ENCODE data around the gene KRTAP5-6. TPM values are rescaled to one million over a fixed set of nuclear protein-coding genes. Genes with fewer than 3 reads are reported as not detected.

KRTAP5-6 gene
- total RNA-seq (2014; rRNA removed): not detected in 2 replicates
- not detected for Bru-seq, nascent RNA
- BruChase-seq, experiment 1, labeled RNA remaining after a 6-hour chase: not detected
- not detected for BruChase-seq, experiment 2, labeled RNA remaining after a 2-hour chase
- long read RNA-seq: 0 reads

- H3K27me3 ChIP-seq (ENCODE audit: low read length): no peaks in the 10 kb centered on the region
- no peak within 1 kb of the TSS for H2AFZ ChIP-seq (ENCODE audit: low read length)
- H3K4me3 ChIP-seq (ENCODE audit: low read length): no peak within 1 kb of the TSS
- ChIA-PET POLR2A (ENCODE audit: unreplicated experiment) (no interaction called here), CTCF (interaction anchor here (0.6 kb wide), 1 partner anchor 136 kb away, joined by 5 read pairs; no protein-coding TSS in a partner anchor)
- no peak within 1 kb of the TSS for H3K9ac ChIP-seq (ENCODE audit: low read length)
- DNase-seq: no peak
- no peaks in the 10 kb centered on the region for H4K20me1 ChIP-seq (ENCODE audit: low read length)
- no peaks in the 10 kb centered on the region for H3K9me2 ChIP-seq (replicated peaks; ENCODE audit: low read length)
- H3K9me3 ChIP-seq (ENCODE audit: low read length): no peaks in the 10 kb centered on the region
- H3F3A ChIP-seq (ENCODE audit: low read length, unreplicated experiment): no peaks in the 10 kb centered on the region
- intact Hi-C loops (cut with micrococcal nuclease): no loop called here
- no peak within 1 kb of the TSS for H3K4me2 ChIP-seq (ENCODE audit: low read length)
- BruUV-seq (replicated peaks): no TSS peak
- no peak for ATAC-seq
- no peaks in the 10 kb centered on the region for H3K79me2 ChIP-seq (ENCODE audit: low read length)
- no peak for TF ChIP-seq CTCF (conservative IDR thresholded peaks at IDR 0.05; ENCODE audit: low read depth, low read length)
- TF ChIP-seq EZH2phosphoT487 (IDR thresholded peaks at IDR 0.05; ENCODE audit: borderline replicate concordance, low read length): no peak
- TF ChIP-seq EZH2 (IDR thresholded peaks at IDR 0.05; ENCODE audit: low read length, unreplicated experiment): no peak
- no peak within 1 kb of the TSS for H3K27ac ChIP-seq (ENCODE audit: low read length)
- no peaks in the 10 kb centered on the region for H3K36me3 ChIP-seq (ENCODE audit: low read depth, low read length)
- peaks cover 7% of the 10 kb centered on the region; the same call in 1 of the 2 replicates for H3K4me1 ChIP-seq (ENCODE audit: insufficient read depth, low read length)
Measured at GRCh38 chr11:1696608-1697570, at the start of gene KRTAP5-6. TSS of gene KRTAP5-6 (plus strand) at chr11:1697195. CDS start at chr11:1697246, 51 bp downstream.

GRCh38 chr11:1647901-1648652 lies 48.9 kb upstream of the KRTAP5-6 start:
- CTCF ChIA-PET: no interaction called here

More at GRCh38 chr11:1647901-1648652, 48.9 kb upstream of the KRTAP5-6 start:
- Histone ChIP-seq H3K79me2 (ENCODE audit: low read length) (no peaks in the 10 kb centered on the region), H3K36me3 (ENCODE audit: low read depth, low read length) (no peaks in the 10 kb centered on the region), H3K27ac (ENCODE audit: low read length) (no peak overlapping the region), H3K9me3 (ENCODE audit: low read length) (no peaks in the 10 kb centered on the region), H3K27me3 (ENCODE audit: low read length) (0 out of 2 replicates have a peak, but pooled peaks cover 9% of the 10 kb centered on the region), H2AFZ (ENCODE audit: low read length) (no peak overlapping the region), H4K20me1 (ENCODE audit: low read length) (no peaks in the 10 kb centered on the region), H3K9ac (ENCODE audit: low read length) (no peak overlapping the region), H3K9me2 (replicated peaks; ENCODE audit: low read length) (no peaks in the 10 kb centered on the region), H3K4me2 (ENCODE audit: low read length) (no peak overlapping the region), H3K4me3 (ENCODE audit: low read length) (no peak overlapping the region), H3F3A (ENCODE audit: low read length, unreplicated experiment) (no peaks in the 10 kb centered on the region), H3K4me1 (ENCODE audit: insufficient read depth, low read length) (no peaks in the 10 kb centered on the region)
- ATAC-seq (no peak), DNase-seq (no peak)
- intact Hi-C loops (cut with micrococcal nuclease): no loop called here
- POLR2A ChIA-PET (ENCODE audit: unreplicated experiment): no interaction called here
- TF ChIP-seq CTCF (conservative IDR thresholded peaks at IDR 0.05; ENCODE audit: low read depth, low read length) (no peak), EZH2phosphoT487 (IDR thresholded peaks at IDR 0.05; ENCODE audit: borderline replicate concordance, low read length) (no peak)
- no TSS peak for BruUV-seq (replicated peaks)

Measured in PC-3 (cell line).